KMS-11 (cell line): ENCODE data around the gene TNFSF8.

Experiments used
- H2AFZ ChIP-seq: fragments of 200-600 bp; sonication (generic); 2 replicates; pipeline ENCODE4 v1.6.1; 2016; ENCODE audit warnings: antibody characterized with exemption, mixed run types, low read depth
- H3K27ac ChIP-seq: fragments of 200-600 bp; sonication (generic); 2 replicates; pipeline ENCODE4 v1.6.1; 2016; ENCODE audit warnings: mild to moderate bottlenecking, mixed run types
- H3K27me3 ChIP-seq: fragments of 200-600 bp; sonication (generic); 2 replicates; pipeline ENCODE4 v1.6.1; 2017; ENCODE audit warnings: mild to moderate bottlenecking, low read depth, mixed run types, moderate library complexity; ENCODE audit not compliant: insufficient read depth
- H3K36me3 ChIP-seq: fragments of 200-600 bp; sonication (generic); 2 replicates; pipeline ENCODE4 v1.6.1; 2017; ENCODE audit warnings: mild to moderate bottlenecking, mixed run types; ENCODE audit not compliant: insufficient read depth
- H3K4me1 ChIP-seq: fragments of 200-600 bp; sonication (generic); 2 replicates; pipeline ENCODE4 v1.6.1; 2016; ENCODE audit warnings: mild to moderate bottlenecking, low read depth, mixed run types; ENCODE audit not compliant: poor library complexity, severe bottlenecking
- H3K4me2 ChIP-seq: fragments of 200-600 bp; sonication (generic); 2 replicates; pipeline ENCODE4 v1.7.0; 2016; ENCODE audit warnings: mild to moderate bottlenecking, mixed run types
- H3K4me3 ChIP-seq: fragments of 200-600 bp; sonication (generic); IDR thresholded peaks from 2 replicates; pipeline ENCODE4 v1.6.1; 2017; ENCODE audit warnings: low read depth, low read length, mixed read lengths; ENCODE audit not compliant: insufficient read depth
- H3K79me2 ChIP-seq: fragments of 200-600 bp; sonication (generic); 2 replicates; pipeline ENCODE4 v1.6.1; 2016; ENCODE audit warnings: low read depth, mixed run types; ENCODE audit not compliant: insufficient read depth
- H3K9ac ChIP-seq: fragments of 200-600 bp; sonication (generic); 2 replicates; pipeline ENCODE4 v1.6.1; 2016; ENCODE audit warnings: mild to moderate bottlenecking, mixed run types
- H4K20me1 ChIP-seq: fragments of 200-600 bp; sonication (generic); 2 replicates; pipeline ENCODE4 v1.6.1; 2016; ENCODE audit warnings: mild to moderate bottlenecking, mixed run types; ENCODE audit not compliant: insufficient read depth
- TF ChIP-seq, protein P1 (sequence below): fragments of 200-600 bp; sonication (generic); conservative IDR thresholded peaks from 2 replicates; pipeline ENCODE4 v1.6.1; 2017; ENCODE audit warnings: low read depth, mild to moderate bottlenecking, antibody characterized with exemption, low read length, moderate library complexity, mixed read lengths

The TNFSF8 gene

DNA sequence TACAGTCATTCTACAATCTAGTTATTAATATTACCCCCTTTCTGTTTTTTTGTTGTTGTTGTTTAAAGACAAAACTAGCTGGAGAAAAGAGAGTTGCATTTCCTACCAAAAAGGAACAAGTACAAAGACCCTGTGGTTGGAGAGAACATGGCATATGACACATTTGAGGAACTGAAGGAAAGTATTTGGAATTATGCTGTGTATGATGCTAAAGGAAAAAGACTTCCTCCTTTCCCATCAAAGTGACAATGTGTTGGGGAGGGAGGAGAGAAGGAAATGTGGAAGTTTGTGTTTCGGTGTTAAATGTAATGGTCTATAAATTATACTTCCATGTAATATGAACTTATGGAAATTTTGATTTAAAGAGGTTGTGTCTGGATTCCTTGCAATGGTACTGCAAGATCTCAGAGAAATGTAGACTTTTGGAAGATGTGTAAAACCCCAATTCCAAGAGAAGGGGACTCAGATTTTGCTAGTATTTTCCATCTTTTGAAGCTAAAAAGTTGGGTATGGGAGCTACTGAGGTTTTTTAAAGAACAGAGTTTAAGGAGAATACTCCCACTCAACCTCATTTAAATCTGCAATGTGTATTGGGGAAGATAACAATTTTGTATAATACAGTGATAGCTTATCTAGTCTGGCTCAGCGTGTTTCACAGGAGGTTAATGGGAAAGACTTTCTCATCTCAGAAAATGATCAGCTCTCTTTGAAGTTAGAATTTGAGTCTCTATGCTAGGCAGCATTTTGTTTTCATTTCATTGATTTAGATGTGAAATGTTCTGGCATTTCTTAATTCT, 15.4 kb upstream of the TNFSF8 start:
- Histone ChIP-seq H3K4me1 (no peaks in the 10 kb centered on the region), H3K4me2 (no peak overlapping the region), H3K27me3 (no peaks in the 10 kb centered on the region), H3K27ac (no peak overlapping the region), H3K36me3 (no peaks in the 10 kb centered on the region), H3K79me2 (no peaks in the 10 kb centered on the region), H4K20me1 (no peaks in the 10 kb centered on the region), H3K9ac (no peak overlapping the region), H3K4me3 (no peak overlapping the region), H2AFZ (no peak overlapping the region)
- TF ChIP-seq, protein P1, sequence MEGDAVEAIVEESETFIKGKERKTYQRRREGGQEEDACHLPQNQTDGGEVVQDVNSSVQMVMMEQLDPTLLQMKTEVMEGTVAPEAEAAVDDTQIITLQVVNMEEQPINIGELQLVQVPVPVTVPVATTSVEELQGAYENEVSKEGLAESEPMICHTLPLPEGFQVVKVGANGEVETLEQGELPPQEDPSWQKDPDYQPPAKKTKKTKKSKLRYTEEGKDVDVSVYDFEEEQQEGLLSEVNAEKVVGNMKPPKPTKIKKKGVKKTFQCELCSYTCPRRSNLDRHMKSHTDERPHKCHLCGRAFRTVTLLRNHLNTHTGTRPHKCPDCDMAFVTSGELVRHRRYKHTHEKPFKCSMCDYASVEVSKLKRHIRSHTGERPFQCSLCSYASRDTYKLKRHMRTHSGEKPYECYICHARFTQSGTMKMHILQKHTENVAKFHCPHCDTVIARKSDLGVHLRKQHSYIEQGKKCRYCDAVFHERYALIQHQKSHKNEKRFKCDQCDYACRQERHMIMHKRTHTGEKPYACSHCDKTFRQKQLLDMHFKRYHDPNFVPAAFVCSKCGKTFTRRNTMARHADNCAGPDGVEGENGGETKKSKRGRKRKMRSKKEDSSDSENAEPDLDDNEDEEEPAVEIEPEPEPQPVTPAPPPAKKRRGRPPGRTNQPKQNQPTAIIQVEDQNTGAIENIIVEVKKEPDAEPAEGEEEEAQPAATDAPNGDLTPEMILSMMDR = no peak

DNA sequence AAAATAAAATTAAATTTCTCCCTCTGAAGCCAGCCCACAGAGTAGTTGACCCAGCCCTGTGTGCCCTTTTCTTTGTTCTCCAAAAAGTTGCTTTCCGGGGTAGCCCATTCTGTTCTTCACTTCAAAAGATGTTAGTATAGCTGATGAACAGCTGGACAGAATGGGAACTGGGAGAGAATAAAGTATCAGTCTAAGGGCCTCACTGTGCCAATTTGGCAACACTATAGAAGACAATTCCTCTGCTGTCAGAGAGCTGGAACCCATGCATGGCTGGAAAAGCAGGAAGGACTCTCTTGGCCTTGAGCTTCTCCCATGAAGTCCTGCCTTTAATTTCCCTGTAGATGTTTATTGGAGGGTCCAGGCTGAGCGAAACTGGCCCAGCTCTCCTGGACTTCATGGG, 11.0 kb upstream of the TNFSF8 start:
- Histone ChIP-seq H2AFZ (no peak overlapping the region), H3K4me1 (no peaks in the 10 kb centered on the region), H3K4me2 (no peak overlapping the region), H3K27ac (no peak overlapping the region), H3K79me2 (no peaks in the 10 kb centered on the region), H3K27me3 (no peaks in the 10 kb centered on the region), H4K20me1 (no peaks in the 10 kb centered on the region), H3K36me3 (no peaks in the 10 kb centered on the region), H3K9ac (no peak overlapping the region), H3K4me3 (no peak overlapping the region)
- TF ChIP-seq, protein P1 = no peak

DNA sequence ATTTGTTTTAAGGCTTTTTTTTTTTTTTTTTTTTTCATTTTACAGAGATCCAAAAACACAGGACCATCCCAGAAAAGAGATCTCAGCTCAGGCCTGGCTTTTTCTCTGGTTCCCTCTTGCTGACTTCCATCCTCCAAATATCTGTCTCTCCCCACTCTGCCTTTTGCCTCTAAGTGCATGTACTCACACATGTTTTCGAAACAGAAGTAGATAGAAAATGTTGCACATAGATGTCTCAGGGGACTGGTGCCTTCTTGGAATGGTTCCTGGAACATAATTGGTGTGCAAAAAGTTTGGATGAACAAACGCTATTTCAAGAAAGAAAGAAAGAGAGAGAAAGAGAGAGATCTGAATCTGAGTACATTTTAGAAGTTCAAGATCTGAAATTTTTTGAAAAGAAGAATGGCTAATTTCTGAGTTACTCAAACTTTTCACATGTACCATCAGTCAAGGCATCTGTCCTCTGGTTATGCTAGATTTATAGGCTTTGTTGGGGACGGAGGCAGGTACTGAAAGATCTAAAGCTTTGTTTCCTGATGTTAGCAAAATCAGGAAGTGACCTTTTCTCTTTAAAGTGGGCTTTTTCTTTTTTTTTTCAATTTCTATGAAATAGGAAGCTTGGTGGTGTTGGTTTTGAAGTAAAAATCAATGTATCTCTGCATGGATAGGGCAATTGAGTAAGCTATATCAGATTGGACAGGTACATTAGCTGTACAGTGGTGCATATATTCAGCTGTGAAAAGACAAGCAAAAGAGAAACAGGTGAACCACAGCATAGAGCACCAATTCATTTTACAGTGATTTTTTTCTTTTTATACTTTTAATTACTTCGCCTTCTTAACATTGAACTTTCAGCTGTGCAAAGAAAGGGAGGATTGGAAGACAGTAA, 8.5 kb upstream of the TNFSF8 start:
- TF ChIP-seq, protein P1 = no peak
- Histone ChIP-seq H3K4me1 (no peaks in the 10 kb centered on the region), H4K20me1 (no peaks in the 10 kb centered on the region), H2AFZ (no peak overlapping the region), H3K9ac (no peak overlapping the region), H3K4me2 (no peak overlapping the region), H3K4me3 (no peak overlapping the region), H3K36me3 (no peaks in the 10 kb centered on the region), H3K79me2 (no peaks in the 10 kb centered on the region), H3K27ac (no peak overlapping the region), H3K27me3 (no peaks in the 10 kb centered on the region)

DNA sequence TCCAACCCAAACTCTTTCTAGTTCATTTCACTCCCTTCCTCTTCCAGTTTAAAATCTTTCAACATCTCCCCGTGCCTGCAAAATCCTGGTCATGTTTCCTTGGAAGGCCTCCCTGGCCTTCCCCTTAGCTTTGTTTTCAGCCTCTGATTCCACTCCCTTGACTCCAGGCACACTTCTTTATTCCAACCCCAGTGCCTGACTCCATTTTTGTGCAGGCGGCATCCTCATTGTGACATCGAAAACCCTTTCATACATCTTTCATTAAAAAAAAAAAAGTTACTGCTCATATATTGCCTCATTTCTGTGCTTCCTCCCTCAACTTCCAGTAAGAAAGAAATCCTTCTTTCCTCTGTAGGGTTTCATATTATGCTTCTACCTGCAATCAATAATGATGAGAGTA, 7.1 kb upstream of the TNFSF8 start:
- Histone ChIP-seq H4K20me1 (no peaks in the 10 kb centered on the region), H3K4me3 (no peak overlapping the region), H3K4me1 (no peaks in the 10 kb centered on the region), H3K27ac (no peak overlapping the region), H3K27me3 (no peaks in the 10 kb centered on the region), H2AFZ (no peak overlapping the region), H3K9ac (no peak overlapping the region), H3K4me2 (no peak overlapping the region), H3K36me3 (no peaks in the 10 kb centered on the region), H3K79me2 (no peaks in the 10 kb centered on the region)
- TF ChIP-seq, protein P1 = no peak
